ENCODE results near the gene CD93. TPM values are rescaled to one million over a fixed set of nuclear protein-coding genes. Genes with fewer than 3 reads are reported as not detected.

Gene CD93
- total RNA-seq, 4 donors from 2014 or later: 24.5 to 80.7 (median 66.0) TPM

- 81% methylated on average over 6 of the region's 6 CpGs for WGBS
- TF ChIP-seq CTCF (IDR thresholded peaks at IDR 0.05) (no peak), POLR2AphosphoS5 (IDR thresholded peaks at IDR 0.05) (no peak), EP300 (IDR thresholded peaks at IDR 0.05) (no peak), POLR2A (IDR thresholded peaks at IDR 0.05; ENCODE audit: low read depth) (no peak)
- Histone ChIP-seq H3K27ac (replicated peaks in 1 of 4) (no peak overlapping the region), H3K9me3 (no peaks in the 10 kb centered on the region), H3K27me3 (peaks cover 0 to 85% (median 14%) of the 10 kb centered on the region in 4 donors), H3K4me3 (no peak overlapping the region), H3K4me1 (peaks cover 12 to 40% (median 17%) of the 10 kb centered on the region in 4 donors), H3K36me3 (peaks cover 0 to 16% (median 0%) of the 10 kb centered on the region in 4 donors)
- no peak for DNase-seq (ENCODE audit: extremely low spot score)
- intact Hi-C loops (cut with DNase I): no loop called here
These were observed 42.7 kb downstream of the CD93 start for GRCh38 chr20:23043376-23043775.

DNA sequence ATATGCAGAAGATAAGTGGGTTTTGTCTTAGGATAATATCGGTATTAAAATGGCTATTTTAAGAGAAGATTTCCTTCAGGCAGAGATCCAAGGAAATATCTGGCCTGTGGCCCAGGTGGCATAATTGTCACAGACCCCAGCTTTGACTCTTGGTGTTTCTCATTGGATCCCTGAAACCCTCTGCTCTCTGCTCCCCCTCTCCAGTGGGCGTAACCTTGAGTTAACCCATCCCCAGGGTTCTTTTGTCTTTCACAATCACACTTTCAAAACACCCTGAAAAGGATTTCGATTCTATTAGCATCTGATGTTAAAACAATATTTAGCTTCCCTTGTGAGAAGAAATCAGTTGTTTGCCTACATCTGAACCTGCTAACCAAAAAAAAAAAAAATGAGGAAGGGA is 43.9 kb downstream of the CD93 start:
- 68% methylated on average over 3 of the region's 3 CpGs for WGBS
- no peak overlapping the region for H3K4me3 ChIP-seq
- no peak for DNase-seq (ENCODE audit: extremely low spot score)
- intact Hi-C loops (cut with DNase I): no loop called here
- peaks cover under 1 to 29% (median 10%) of the 10 kb centered on the region in 4 donors for H3K4me1 ChIP-seq
- no peaks in the 10 kb centered on the region for H3K9me3 ChIP-seq
- H3K27ac ChIP-seq (replicated peaks in 1 of 4): no peak overlapping the region
- H3K36me3 ChIP-seq: peaks cover 0 to 16% (median 0%) of the 10 kb centered on the region in 4 donors
- TF ChIP-seq POLR2A (IDR thresholded peaks at IDR 0.05; ENCODE audit: low read depth): no peak
- TF ChIP-seq EP300 (IDR thresholded peaks at IDR 0.05): no peak
- TF ChIP-seq POLR2AphosphoS5 (IDR thresholded peaks at IDR 0.05): no peak
- no peak for TF ChIP-seq CTCF (IDR thresholded peaks at IDR 0.05)
- peaks cover 0 to 85% (median 5%) of the 10 kb centered on the region in 4 donors for H3K27me3 ChIP-seq

DNA sequence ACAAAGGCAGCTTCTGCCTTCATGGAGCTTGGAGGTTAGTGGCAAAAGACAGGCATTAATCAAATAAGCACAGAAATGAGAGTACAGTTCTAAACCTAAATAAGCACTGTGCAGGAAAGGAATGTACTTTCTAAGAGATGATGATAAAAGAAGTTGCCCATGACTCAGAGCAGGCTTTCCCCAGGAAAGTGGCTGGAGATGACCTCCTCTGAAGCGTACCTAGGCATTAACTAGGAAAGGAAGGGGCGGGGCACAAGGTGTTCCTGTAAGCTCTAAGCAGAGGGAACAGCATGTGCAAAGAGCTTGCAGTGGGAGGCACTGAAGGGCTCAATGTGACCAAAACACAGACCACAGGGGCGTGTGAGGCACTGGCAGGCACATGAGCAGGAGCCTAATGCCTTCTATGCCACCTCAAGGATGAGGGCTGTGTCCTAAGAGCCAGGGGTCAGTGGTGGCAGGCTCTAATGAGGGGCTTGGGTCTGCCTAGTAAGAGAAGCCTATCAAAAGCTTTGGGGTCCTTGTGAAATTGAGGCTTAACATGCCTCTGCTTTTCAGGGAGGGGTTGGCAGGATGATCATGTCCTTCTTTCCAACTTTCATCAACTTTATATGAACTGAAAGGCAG is 46.1 kb downstream of the CD93 start:
- Histone ChIP-seq H3K36me3 (peaks cover 0 to under 1% (median 0%) of the 10 kb centered on the region in 4 donors), H3K27me3 (peaks cover 0 to 83% (median 7%) of the 10 kb centered on the region in 4 donors), H3K4me3 (no peak overlapping the region), H3K27ac (replicated peaks in 1 of 4) (no peak overlapping the region), H3K4me1 (peaks cover 0 to 18% (median 8%) of the 10 kb centered on the region in 4 donors), H3K9me3 (no peaks in the 10 kb centered on the region)
- no peak for TF ChIP-seq EP300 (IDR thresholded peaks at IDR 0.05)
- no peak for TF ChIP-seq CTCF (IDR thresholded peaks at IDR 0.05)
- no peak for TF ChIP-seq POLR2AphosphoS5 (IDR thresholded peaks at IDR 0.05)
- intact Hi-C loops (cut with DNase I): no loop called here
- DNase-seq (ENCODE audit: extremely low spot score): no peak
- WGBS: 84% methylated on average over 3 of the region's 3 CpGs

DNA sequence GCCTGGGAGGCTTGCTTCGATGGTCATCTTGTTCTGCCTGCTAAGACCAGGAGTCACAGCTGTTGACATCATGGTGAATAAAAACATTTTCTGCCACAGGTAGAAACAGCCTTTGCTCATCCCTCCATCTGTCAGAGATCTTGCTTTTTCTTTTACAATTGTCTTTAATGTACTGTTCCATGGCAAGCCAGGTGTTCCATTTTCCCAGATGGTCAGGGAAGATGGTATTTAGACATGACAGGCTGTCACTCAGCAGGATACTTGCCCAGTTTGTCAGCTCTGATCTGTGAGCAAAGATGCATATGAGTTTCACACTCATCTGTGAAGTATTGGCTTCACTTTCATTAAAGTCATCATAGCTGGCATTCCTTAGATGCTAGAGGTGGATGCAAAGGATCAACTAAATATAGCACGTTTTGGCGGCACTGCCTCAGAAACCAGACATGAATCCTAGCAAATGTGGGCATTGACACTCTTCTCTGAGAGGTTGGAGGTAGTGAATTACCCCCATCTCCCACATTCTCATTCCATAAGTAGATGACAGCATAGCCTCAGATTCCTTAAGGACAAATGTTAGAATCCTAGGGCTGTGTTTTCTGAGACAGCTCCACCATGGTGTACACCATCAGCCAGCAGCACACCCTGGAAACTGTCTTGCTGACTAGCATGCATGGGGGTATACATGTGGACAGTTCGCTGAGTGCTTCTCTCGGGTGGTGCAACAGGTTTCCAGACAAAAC is 46.8 kb downstream of the CD93 start:
- Histone ChIP-seq H3K4me1 (peaks cover 0 to 18% (median 9%) of the 10 kb centered on the region in 4 donors), H3K36me3 (no peaks in the 10 kb centered on the region), H3K27me3 (peaks cover 0 to 83% (median 6%) of the 10 kb centered on the region in 4 donors), H3K27ac (replicated peaks in 1 of 4) (no peak overlapping the region), H3K9me3 (no peaks in the 10 kb centered on the region), H3K4me3 (no peak overlapping the region)
- intact Hi-C loops (cut with DNase I): no loop called here
- WGBS: 66% methylated on average over 5 of the region's 5 CpGs
- no peak for DNase-seq (ENCODE audit: extremely low spot score)
- TF ChIP-seq CTCF (IDR thresholded peaks at IDR 0.05) (no peak), POLR2A (IDR thresholded peaks at IDR 0.05; ENCODE audit: low read depth) (no peak), POLR2AphosphoS5 (IDR thresholded peaks at IDR 0.05) (no peak), EP300 (IDR thresholded peaks at IDR 0.05) (no peak)

Data from esophagus muscularis mucosa (tissue), 4 donors.